Calu3 (cell line): ENCODE measurements around the gene ASXL2. TPM values are rescaled to one million over a fixed set of nuclear protein-coding genes. Genes with fewer than 3 reads are reported as not detected.

ENCODE experiments used
- BruUV-seq: library from RNA; stranded (reverse); fragments of 400-500 nt; replicated peaks from 2 replicates; lab custom pipeline; 2021; lab: Mats Ljungman, UMichigan
- CTCF ChIA-PET: fragments of 300-600 bp; sonication (Branson Sonifier 250); formaldehyde crosslinking; loops from one replicate; lab custom pipeline; 2022; ENCODE audit warnings: antibody characterized with exemption; lab: Charles Lee
- DNase-seq: peaks from one replicate; pipeline ENCODE4 v3.0.0; 2022
- H3K27ac Mint-ChIP-seq: one replicate; pipeline ENCODE4 v1.8.0; 2022; ENCODE audit warnings: mixed read lengths; ENCODE audit not compliant: unreplicated experiment
- H3K27me3 Mint-ChIP-seq: one replicate; pipeline ENCODE4 v1.8.0; 2022; ENCODE audit warnings: mixed read lengths; ENCODE audit not compliant: unreplicated experiment
- H3K36me3 Mint-ChIP-seq: one replicate; pipeline ENCODE4 v1.8.0; 2022; ENCODE audit warnings: mild to moderate bottlenecking, moderate library complexity, mixed read lengths; ENCODE audit not compliant: insufficient read depth, unreplicated experiment
- H3K4me1 Mint-ChIP-seq: one replicate; pipeline ENCODE4 v1.8.0; 2022; ENCODE audit warnings: mild to moderate bottlenecking, low read depth, mixed read lengths; ENCODE audit not compliant: unreplicated experiment
- H3K4me3 Mint-ChIP-seq: one replicate; pipeline ENCODE4 v1.8.0; 2022; ENCODE audit warnings: mild to moderate bottlenecking, low read depth, moderate library complexity, mixed read lengths; ENCODE audit not compliant: unreplicated experiment
- H3K9me3 Mint-ChIP-seq: one replicate; pipeline ENCODE4 v1.8.0; 2022; ENCODE audit warnings: low read depth, mixed read lengths; ENCODE audit not compliant: unreplicated experiment
- CTCF ChIP-seq: fragments of 200-600 bp; IDR thresholded peaks from one replicate; pipeline ENCODE4 v1.8.0; 2022; ENCODE audit warnings: antibody characterized with exemption; ENCODE audit not compliant: unreplicated experiment
- intact Hi-C: fragments of 100-400 bp; cut with micrococcal nuclease; formaldehyde crosslinking; loops from one replicate; pipeline ENCODE4 v1.10.0; 2022; ENCODE audit not compliant: unreplicated experiment
- total RNA-seq: library from RNA; stranded (reverse); gene quantifications from 2 replicates; pipeline ENCODE4 v1.2.3, GENCODE V29; 2022

ASXL2 gene
- total RNA-seq, 1 experiment from 2014 or later, result 42.8 TPM

GRCh38 chr2:25726522-25726921 lies 151.8 kb downstream of the ASXL2 start:
- BruUV-seq, result no TSS peak
- no peak for DNase-seq
- TF ChIP-seq CTCF, result no peak
- no peak overlapping the region for H3K27ac Mint-ChIP-seq
- no peak overlapping the region for H3K4me3 Mint-ChIP-seq
- peaks cover 10% of the 10 kb centered on the region for H3K27me3 Mint-ChIP-seq
- H3K9me3 Mint-ChIP-seq, result peaks cover 2% of the 10 kb centered on the region
- H3K4me1 Mint-ChIP-seq, result no peaks in the 10 kb centered on the region
- CTCF ChIA-PET, result no interaction called here
- intact Hi-C loops, result no loop called here
- no peaks in the 10 kb centered on the region for H3K36me3 Mint-ChIP-seq

GRCh38 chr2:25725877-25726276 lies 152.4 kb downstream of the ASXL2 start:
- Mint-ChIP-seq H3K9me3 (peaks cover 2% of the 10 kb centered on the region), H3K4me3 (no peak overlapping the region), H3K36me3 (no peaks in the 10 kb centered on the region), H3K27ac (no peak overlapping the region), H3K4me1 (no peaks in the 10 kb centered on the region), H3K27me3 (peaks cover 15% of the 10 kb centered on the region)
- BruUV-seq, result no TSS peak
- no peak for TF ChIP-seq CTCF
- CTCF ChIA-PET, result no interaction called here
- DNase-seq, result no peak
- intact Hi-C loops, result no loop called here

- no peak overlapping the region for H3K27ac Mint-ChIP-seq
- no peak overlapping the region for H3K4me3 Mint-ChIP-seq
- no TSS peak for BruUV-seq
- no peak for DNase-seq
- TF ChIP-seq CTCF, result no peak
- CTCF ChIA-PET, result no interaction called here
- intact Hi-C loops, result no loop called here
- H3K4me1 Mint-ChIP-seq, result peaks cover 7% of the 10 kb centered on the region
- H3K27me3 Mint-ChIP-seq, result peaks cover 15% of the 10 kb centered on the region
- H3K9me3 Mint-ChIP-seq, result peaks cover 2% of the 10 kb centered on the region
- H3K36me3 Mint-ChIP-seq, result no peaks in the 10 kb centered on the region
Observed at GRCh38 chr2:25724756-25725155, 153.5 kb downstream of the ASXL2 start.

GRCh38 chr2:25722224-25722623 lies 156.1 kb downstream of the ASXL2 start:
- peaks cover 18% of the 10 kb centered on the region for H3K4me1 Mint-ChIP-seq
- no peak overlapping the region for H3K4me3 Mint-ChIP-seq
- no peaks in the 10 kb centered on the region for H3K36me3 Mint-ChIP-seq
- CTCF ChIA-PET, result no interaction called here
- no peak for DNase-seq
- TF ChIP-seq CTCF, result no peak
- H3K27ac Mint-ChIP-seq, result no peak overlapping the region
- peaks cover 15% of the 10 kb centered on the region for H3K27me3 Mint-ChIP-seq
- no TSS peak for BruUV-seq
- intact Hi-C loops, result no loop called here
- H3K9me3 Mint-ChIP-seq, result no peaks in the 10 kb centered on the region
